ENCODE measurements around the gene COL23A1. TPM values are rescaled to one million over a fixed set of nuclear protein-coding genes. Genes with fewer than 3 reads are reported as not detected.

COL23A1 gene
- polyA plus RNA-seq, 2 of the 4 experiments (the other 2 are of a cell fraction) = not detected

DNA sequence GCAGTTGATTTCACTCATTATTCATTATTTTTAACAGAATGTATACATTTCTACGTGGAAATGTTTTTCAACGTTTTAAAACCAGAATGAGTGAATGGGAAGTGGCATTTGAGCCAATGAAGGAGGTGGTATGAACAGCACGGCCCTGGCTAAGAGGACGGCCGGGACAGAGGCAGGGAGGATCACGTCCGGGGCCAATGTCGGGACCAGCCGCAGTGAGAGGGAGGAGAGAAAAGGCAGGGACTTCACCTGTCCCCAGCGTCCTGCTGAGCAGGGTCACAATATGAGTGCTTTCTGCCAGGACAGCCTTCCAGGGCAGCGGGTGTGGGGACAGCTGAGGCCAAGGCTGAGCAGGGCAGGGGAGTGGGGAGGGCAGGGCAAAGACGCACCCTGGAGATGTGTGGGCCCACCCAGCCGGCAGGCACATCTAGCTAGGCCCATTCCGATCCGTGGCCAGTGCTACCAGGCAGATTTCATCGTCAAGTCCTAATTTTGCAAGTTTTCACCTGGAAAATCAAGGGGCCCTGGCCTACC is 209.6 kb downstream of the COL23A1 start:
- ATAC-seq = no peak
- TF ChIP-seq BHLHE40 (IDR thresholded peaks at IDR 0.05; ENCODE audit: low read depth, low read length) (no peak), HMGXB4 (CRISPR knock-in tag; IDR thresholded peaks at IDR 0.05; ENCODE audit: borderline replicate concordance) (no peak), JUN (IDR thresholded peaks at IDR 0.05) (no peak), SREBF2 (IDR thresholded peaks at IDR 0.05) (no peak), CHD4 (IDR thresholded peaks at IDR 0.05; ENCODE audit: borderline replicate concordance) (no peak), POLR2AphosphoS2 (conservative IDR thresholded peaks at IDR 0.05; ENCODE audit: low read length) (no peak), HOXA7 (CRISPR knock-in tag; IDR thresholded peaks at IDR 0.05) (no peak), MAX (IDR thresholded peaks at IDR 0.05) (no peak), PBX3 (IDR thresholded peaks at IDR 0.05) (no peak), NPAS2 (CRISPR knock-in tag; IDR thresholded peaks at IDR 0.05; ENCODE audit: borderline replicate concordance) (no peak), CBX8 (IDR thresholded peaks at IDR 0.05) (no peak), FOSB (CRISPR knock-in tag; IDR thresholded peaks at IDR 0.05) (no peak), FOSL2 (IDR thresholded peaks at IDR 0.05) (no peak), FOSL2 (CRISPR knock-in tag; IDR thresholded peaks at IDR 0.05) (no peak), ZSCAN20 (CRISPR knock-in tag; IDR thresholded peaks at IDR 0.05) (no peak), POLR2A (IDR thresholded peaks at IDR 0.05; ENCODE audit: low read length) (no peak)
- TF ChIP-seq, protein P1, sequence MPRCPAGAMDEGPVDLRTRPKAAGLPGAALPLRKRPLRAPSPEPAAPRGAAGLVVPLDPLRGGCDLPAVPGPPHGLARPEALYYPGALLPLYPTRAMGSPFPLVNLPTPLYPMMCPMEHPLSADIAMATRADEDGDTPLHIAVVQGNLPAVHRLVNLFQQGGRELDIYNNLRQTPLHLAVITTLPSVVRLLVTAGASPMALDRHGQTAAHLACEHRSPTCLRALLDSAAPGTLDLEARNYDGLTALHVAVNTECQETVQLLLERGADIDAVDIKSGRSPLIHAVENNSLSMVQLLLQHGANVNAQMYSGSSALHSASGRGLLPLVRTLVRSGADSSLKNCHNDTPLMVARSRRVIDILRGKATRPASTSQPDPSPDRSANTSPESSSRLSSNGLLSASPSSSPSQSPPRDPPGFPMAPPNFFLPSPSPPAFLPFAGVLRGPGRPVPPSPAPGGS (IDR thresholded peaks at IDR 0.05) = no peak
- Histone ChIP-seq H3K4me3 (no peak overlapping the region), H3K9me3 (no peaks in the 10 kb centered on the region), H3K4me1 (no peaks in the 10 kb centered on the region), H3K27ac (no peak overlapping the region), H3K4me2 (no peak overlapping the region)
- WGBS (ENCODE audit: missing lambda C conversion rate) = 55% methylated on average over 16 of the region's 16 CpGs
- POLR2A ChIA-PET = no interaction called here
- CTCF ChIA-PET = no interaction called here
- no peak for FAIRE-seq
- no peak for DNase-seq (ENCODE audit: low read depth in 1 of 2, low spot score in 1 of 2)

- TF ChIP-seq, protein P1 (IDR thresholded peaks at IDR 0.05) = no peak
- no peak for TF ChIP-seq JUNB (IDR thresholded peaks at IDR 0.05)
- no peak for TF ChIP-seq RAD21 (conservative IDR thresholded peaks at IDR 0.05 in 1 of 2, IDR thresholded peaks at IDR 0.05 in 1 of 2)
- TF ChIP-seq EHMT2 (IDR thresholded peaks at IDR 0.05; ENCODE audit: low read depth) = no peak
- TF ChIP-seq RARB (CRISPR knock-in tag; IDR thresholded peaks at IDR 0.05) = no peak
- TF ChIP-seq ELK1 (IDR thresholded peaks at IDR 0.05; ENCODE audit: low read depth, low read length) = no peak
- no peak for TF ChIP-seq POLR2A (IDR thresholded peaks at IDR 0.05; ENCODE audit: low read length)
- no peak for TF ChIP-seq CTCF (IDR thresholded peaks at IDR 0.05)
- TF ChIP-seq, protein P2, sequence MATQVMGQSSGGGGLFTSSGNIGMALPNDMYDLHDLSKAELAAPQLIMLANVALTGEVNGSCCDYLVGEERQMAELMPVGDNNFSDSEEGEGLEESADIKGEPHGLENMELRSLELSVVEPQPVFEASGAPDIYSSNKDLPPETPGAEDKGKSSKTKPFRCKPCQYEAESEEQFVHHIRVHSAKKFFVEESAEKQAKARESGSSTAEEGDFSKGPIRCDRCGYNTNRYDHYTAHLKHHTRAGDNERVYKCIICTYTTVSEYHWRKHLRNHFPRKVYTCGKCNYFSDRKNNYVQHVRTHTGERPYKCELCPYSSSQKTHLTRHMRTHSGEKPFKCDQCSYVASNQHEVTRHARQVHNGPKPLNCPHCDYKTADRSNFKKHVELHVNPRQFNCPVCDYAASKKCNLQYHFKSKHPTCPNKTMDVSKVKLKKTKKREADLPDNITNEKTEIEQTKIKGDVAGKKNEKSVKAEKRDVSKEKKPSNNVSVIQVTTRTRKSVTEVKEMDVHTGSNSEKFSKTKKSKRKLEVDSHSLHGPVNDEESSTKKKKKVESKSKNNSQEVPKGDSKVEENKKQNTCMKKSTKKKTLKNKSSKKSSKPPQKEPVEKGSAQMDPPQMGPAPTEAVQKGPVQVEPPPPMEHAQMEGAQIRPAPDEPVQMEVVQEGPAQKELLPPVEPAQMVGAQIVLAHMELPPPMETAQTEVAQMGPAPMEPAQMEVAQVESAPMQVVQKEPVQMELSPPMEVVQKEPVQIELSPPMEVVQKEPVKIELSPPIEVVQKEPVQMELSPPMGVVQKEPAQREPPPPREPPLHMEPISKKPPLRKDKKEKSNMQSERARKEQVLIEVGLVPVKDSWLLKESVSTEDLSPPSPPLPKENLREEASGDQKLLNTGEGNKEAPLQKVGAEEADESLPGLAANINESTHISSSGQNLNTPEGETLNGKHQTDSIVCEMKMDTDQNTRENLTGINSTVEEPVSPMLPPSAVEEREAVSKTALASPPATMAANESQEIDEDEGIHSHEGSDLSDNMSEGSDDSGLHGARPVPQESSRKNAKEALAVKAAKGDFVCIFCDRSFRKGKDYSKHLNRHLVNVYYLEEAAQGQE (IDR thresholded peaks at IDR 0.05) = no peak
- ChIA-PET CTCF (no interaction called here), POLR2A (no interaction called here)
- Histone ChIP-seq H3K9me3 (no peaks in the 10 kb centered on the region; the same call in 2 of the 3 replicates), H3K27ac (no peak overlapping the region), H3K4me2 (no peak overlapping the region), H3K4me3 (no peak overlapping the region), H3K4me1 (no peaks in the 10 kb centered on the region)
- 56% methylated on average over 2 of the region's 2 CpGs for WGBS (ENCODE audit: missing lambda C conversion rate)
- DNase-seq (ENCODE audit: low read depth in 1 of 2, low spot score in 1 of 2) = no peak
- ATAC-seq = no peak
- no peak for FAIRE-seq
Observed at GRCh38 chr5:178380086-178380485, 210.1 kb downstream of the COL23A1 start.

Data from A549 (cell line).